GM19023 (cell line): ENCODE measurements around the gene GALNT13.

Source experiments
- ATAC-seq: cut with Tn5 transposase; IDR thresholded peaks from one replicate; pipeline ENCODE4 v1.9.1; 2021; ENCODE audit warnings: mild to moderate bottlenecking, moderate library complexity; ENCODE audit not compliant: unreplicated experiment

Gene GALNT13

GRCh38 chr2:153940511-153940910 lies 68.8 kb downstream of the GALNT13 start:
- ATAC-seq, result no peak

GRCh38 chr2:153944800-153945199 lies 73.1 kb downstream of the GALNT13 start:
- no peak for ATAC-seq

GRCh38 chr2:153946036-153946435 lies 74.3 kb downstream of the GALNT13 start:
- no peak for ATAC-seq

GRCh38 chr2:153953761-153954160 lies 82.0 kb downstream of the GALNT13 start:
- ATAC-seq, result no peak

GRCh38 chr2:153963256-153963655 lies 91.5 kb downstream of the GALNT13 start:
- no peak for ATAC-seq

GRCh38 chr2:153967248-153967973 lies 95.7 kb downstream of the GALNT13 start:
- ATAC-seq, result no peak

- no peak for ATAC-seq
These were observed 99.5 kb downstream of the GALNT13 start for GRCh38 chr2:153971250-153971649.

GRCh38 chr2:153971855-153972254 lies 100.1 kb downstream of the GALNT13 start:
- no peak for ATAC-seq

GRCh38 chr2:153972412-153972811 lies 100.7 kb downstream of the GALNT13 start:
- ATAC-seq, result no peak

- no peak for ATAC-seq
These were observed 114.9 kb downstream of the GALNT13 start for GRCh38 chr2:153986488-153987229.

GRCh38 chr2:153990771-153991170 lies 119.0 kb downstream of the GALNT13 start:
- no peak for ATAC-seq

GRCh38 chr2:154013514-154013913 lies 141.8 kb downstream of the GALNT13 start:
- no peak for ATAC-seq

GRCh38 chr2:154015233-154015632 lies 143.5 kb downstream of the GALNT13 start:
- no peak for ATAC-seq

- no peak for ATAC-seq
These were observed 157.8 kb downstream of the GALNT13 start for GRCh38 chr2:154029504-154029903.

- ATAC-seq, result no peak
These were observed 160.5 kb downstream of the GALNT13 start for GRCh38 chr2:154032220-154032619.

GRCh38 chr2:154046493-154046892 lies 174.8 kb downstream of the GALNT13 start:
- no peak for ATAC-seq

- ATAC-seq, result no peak
These were observed 177.2 kb downstream of the GALNT13 start for GRCh38 chr2:154048905-154049304.

- no peak for ATAC-seq
These were observed 177.8 kb downstream of the GALNT13 start for GRCh38 chr2:154049561-154049960.

GRCh38 chr2:154067124-154067523 lies 195.4 kb downstream of the GALNT13 start:
- no peak for ATAC-seq

GRCh38 chr2:154078926-154079325 lies 207.2 kb downstream of the GALNT13 start:
- no peak for ATAC-seq

- ATAC-seq, result no peak
These were observed 220.8 kb downstream of the GALNT13 start for GRCh38 chr2:154092571-154092970.

- no peak for ATAC-seq
These were observed 222.1 kb downstream of the GALNT13 start for GRCh38 chr2:154093856-154094255.
